A549 (cell line): ENCODE results near the gene BAG5. TPM values are rescaled to one million over a fixed set of nuclear protein-coding genes. Genes with fewer than 3 reads are reported as not detected.

ENCODE experiments used
- ATAC-seq, 2 experiments: fragments of 200-7000 bp in 1 of 2; fragments of >200 bp in 1 of 2; cut with Nextera tagmentation in 1 of 2; cut with Tn5 transposase in 1 of 2; 3 replicates each; pipeline versions ENCODE4 v1.8.0 to v1.9.1; 2018 to 2020; ENCODE audit warnings: mild to moderate bottlenecking in 1 of 2, moderate library complexity in 1 of 2
- CTCF ChIA-PET: fragments of 300-600 bp; sonication (Branson Sonifier 250); formaldehyde crosslinking; extraction: SDS; loops from one replicate; lab custom pipeline; 2021; ENCODE audit warnings: antibody characterized with exemption, inconsistent platforms; lab: Yijun Ruan, JAX
- POLR2A ChIA-PET: fragments of 350-600 bp; formaldehyde crosslinking; extraction: SDS; loops from one replicate; lab custom pipeline; 2021; ENCODE audit warnings: antibody characterized with exemption, inconsistent platforms; lab: Yijun Ruan, JAX
- DNase-seq, 2 experiments: peaks; one replicate each; pipeline versions ENCODE4 v3.0.0 to v3.0.0-alpha.2; 2011 to 2016; ENCODE audit warnings: low read depth in 1 of 2, low spot score in 1 of 2
- FAIRE-seq: peaks from 2 replicates; lab custom pipeline; 2011; peaks lifted over from hg19 to GRCh38; lab: Jason Lieb, UNC
- H3K27ac ChIP-seq, 2 experiments: fragments of >200 bp; sonication (Bioruptor Twin); formaldehyde crosslinking; 3 replicates each; pipeline ENCODE4 v1.5.1; 2016 to 2017
- H3K4me1 ChIP-seq: fragments of >200 bp; sonication (Bioruptor Twin); formaldehyde crosslinking; 3 replicates; pipeline ENCODE4 v1.6.1; 2016
- H3K4me2 ChIP-seq: fragments of >200 bp; sonication (Bioruptor Twin); formaldehyde crosslinking; 3 replicates; pipeline ENCODE4 v1.6.1; 2016
- H3K4me3 ChIP-seq: fragments of >200 bp; sonication (Bioruptor Twin); formaldehyde crosslinking; 3 replicates; pipeline ENCODE4 v1.5.1; 2016
- H3K9me3 ChIP-seq: fragments of >200 bp; sonication (Bioruptor Twin); formaldehyde crosslinking; 3 replicates; pipeline ENCODE4 v1.6.1; 2016
- ATOH8 ChIP-seq: fragments of 250-450 bp; sonication (Bioruptor Pico); IDR thresholded peaks from 2 replicates; pipeline ENCODE4 v1.5.0; 2020; ENCODE audit warnings: low read depth, mild to moderate bottlenecking, moderate library complexity
- BCL3 ChIP-seq: fragments of >200 bp; sonication (Bioruptor Twin); formaldehyde crosslinking; IDR thresholded peaks from 3 replicates; pipeline ENCODE4 v1.6.1; 2016
- CBX8 ChIP-seq: fragments of 200-600 bp; sonication (generic); IDR thresholded peaks from 2 replicates; pipeline ENCODE4 v1.6.1; 2016
- CEBPB ChIP-seq, 2 experiments: fragments of >200 bp in 1 of 2; sonication (Bioruptor Twin) in 1 of 2; formaldehyde crosslinking in 1 of 2; IDR thresholded peaks; 2 replicates each; pipeline ENCODE4 v1.6.1; 2012 to 2016
- E2F6 ChIP-seq: IDR thresholded peaks from 2 replicates; pipeline ENCODE4 v1.6.1; 2012; ENCODE audit warnings: low read depth, borderline replicate concordance
- ELK1 ChIP-seq: fragments of 150-350 bp; IDR thresholded peaks from 2 replicates; pipeline ENCODE4 v1.6.1; 2014; ENCODE audit warnings: low read depth, mild to moderate bottlenecking, low read length
- ESRRA ChIP-seq: fragments of 150-350 bp; IDR thresholded peaks from 2 replicates; pipeline ENCODE4 v1.6.1; 2014; ENCODE audit warnings: mild to moderate bottlenecking, low read length, borderline replicate concordance
- HMGXB4 ChIP-seq: fragments of 250-450 bp; sonication (Bioruptor Pico); IDR thresholded peaks from 2 replicates; pipeline ENCODE4 v1.5.0; 2021; ENCODE audit warnings: mild to moderate bottlenecking, moderate library complexity, borderline replicate concordance
- JUN ChIP-seq, 2 experiments: fragments of >200 bp; sonication (Bioruptor Twin); formaldehyde crosslinking; IDR thresholded peaks; 2 replicates in 1 of 2; 3 replicates in 1 of 2; pipeline ENCODE4 v1.6.1; 2016 to 2017
- KDM1A ChIP-seq: fragments of 200-600 bp; sonication (generic); IDR thresholded peaks from 2 replicates; pipeline ENCODE4 v1.6.1; 2016; ENCODE audit warnings: low read depth, mild to moderate bottlenecking
- KDM5A ChIP-seq: fragments of 200-600 bp; sonication (generic); IDR thresholded peaks from 2 replicates; pipeline ENCODE4 v1.6.1; 2016; ENCODE audit warnings: antibody characterized with exemption, mild to moderate bottlenecking
- MAX ChIP-seq: IDR thresholded peaks from 2 replicates; pipeline ENCODE4 v1.6.1; 2012
- MYC ChIP-seq: IDR thresholded peaks from 2 replicates; pipeline ENCODE4 v1.6.1; 2012; ENCODE audit warnings: mild to moderate bottlenecking, inconsistent platforms, low read length, improper control_type of control experiment, borderline replicate concordance
- REST ChIP-seq: fragments of 200-600 bp; sonication (generic); IDR thresholded peaks from 2 replicates; pipeline ENCODE4 v1.6.1; 2016; ENCODE audit warnings: antibody characterized with exemption, mild to moderate bottlenecking, moderate library complexity
- TP53 ChIP-seq: fragments of 250-450 bp; sonication (Bioruptor Pico); IDR thresholded peaks from 2 replicates; pipeline ENCODE4 v1.5.0; 2021; ENCODE audit warnings: mild to moderate bottlenecking, moderate library complexity
- ZC3H11A ChIP-seq: fragments of 450-650 bp; IDR thresholded peaks from 2 replicates; pipeline ENCODE4 v1.6.1; 2014; ENCODE audit warnings: antibody characterized with exemption, mild to moderate bottlenecking
- ZFP36 ChIP-seq: fragments of 450-650 bp; IDR thresholded peaks from 2 replicates; pipeline ENCODE4 v1.6.1; 2014; ENCODE audit warnings: borderline replicate concordance; ENCODE audit not compliant: partially characterized antibody
- ZNF302 ChIP-seq: fragments of 250-450 bp; sonication (Bioruptor Pico); IDR thresholded peaks from 2 replicates; pipeline ENCODE4 v1.9.0; 2021; ENCODE audit warnings: inconsistent platforms, mild to moderate bottlenecking, moderate library complexity
- WGBS: methylation state at CpG from one replicate; pipeline ENCODE4 v1.1.6; 2017; ENCODE audit errors: missing lambda C conversion rate; 5-methylcytosine and 5-hydroxymethylcytosine counted together
- polyA plus RNA-seq, 4 experiments: library from polyadenylated mRNA; depleted of rRNA in 3 of 4; stranded (reverse); fragments of >200 nt; fragmentation: RNase III in 1 of 4; extraction: RNeasy Plus Mini Kit Qiagen cat#74134 plus additional on column Dnase treatment in 1 of 4; gene quantifications; 2 replicates in 3 of 4; 3 replicates in 1 of 4; pipeline ENCODE4 v1.2.3, GENCODE V29; 2011 to 2017

BAG5 gene
- polyA plus RNA-seq, 2 of the 4 experiments (the other 2 are of a cell fraction): 20.8 to 24.8 TPM

GRCh38 chr14:103536693-103537092 is 25.8 kb downstream of the BAG5 start:
- ChIA-PET CTCF (interaction anchor here (2.4 to 28.8 kb wide), 3 partner anchors 8 to 21 kb away, joined by 6 to 489 read pairs (median 184); partner anchors contain the start of gene CKB), POLR2A (no interaction called here)
- no peak for TF ChIP-seq KDM5A
- TF ChIP-seq ELK1: no peak
- no peak for TF ChIP-seq BCL3
- no peak for TF ChIP-seq REST
- ATAC-seq (0 out of 6 replicates have a peak, but pooled peaks of 1 of the 2 experiments have one; percentile 16), FAIRE-seq (no peak), DNase-seq (no peak)
- Histone ChIP-seq H3K27ac (no peak overlapping the region), H3K4me3 (no peak overlapping the region), H3K4me2 (no peak overlapping the region), H3K9me3 (no peaks in the 10 kb centered on the region), H3K4me1 (peaks cover 21% of the 10 kb centered on the region)
- 80% methylated on average over 9 of the region's 9 CpGs for WGBS

GRCh38 chr14:103535891-103536565 is 26.4 kb downstream of the BAG5 start:
- FAIRE-seq (no peak), DNase-seq (no peak), ATAC-seq (no peak)
- Histone ChIP-seq H3K4me1 (peaks cover 17% of the 10 kb centered on the region), H3K9me3 (no peaks in the 10 kb centered on the region), H3K4me2 (no peak overlapping the region), H3K4me3 (no peak overlapping the region), H3K27ac (no peak overlapping the region)
- TF ChIP-seq CBX8 (no peak), MAX (no peak), ESRRA (no peak), MYC (no peak), ZFP36 (no peak), HMGXB4 (no peak), ATOH8 (no peak), REST (no peak), JUN (IDR thresholded peaks at IDR 0.05) (no peak), KDM1A (no peak), ZC3H11A (no peak), TP53 (CRISPR knock-in tag) (no peak), CEBPB (IDR thresholded peaks at IDR 0.05) (no peak), E2F6 (no peak), ZNF302 (no peak)
- WGBS: 94% methylated on average over 6 of the region's 11 CpGs
- ChIA-PET CTCF (interaction anchor here (2.4 to 28.8 kb wide), 3 partner anchors 9 to 21 kb away, joined by 6 to 489 read pairs (median 184); partner anchors contain the start of gene CKB), POLR2A (no interaction called here)
